Type B pancreatic cell (in vitro differentiated cells): Measurements from ENCODE around the gene ZCCHC8. TPM values are rescaled to one million over a fixed set of nuclear protein-coding genes. Genes with fewer than 3 reads are reported as not detected.

Experiments used
- DNase-seq: peaks from one replicate; pipeline ENCODE4 v3.0.0; 2021; ENCODE audit warnings: mixed read lengths; ENCODE audit not compliant: unreplicated experiment; ENCODE audit errors: extremely low spot score
- H3K27ac Mint-ChIP-seq: 2 replicates; pipeline ENCODE4 v1.8.0; 2021; ENCODE audit warnings: mild to moderate bottlenecking, mixed read lengths
- H3K27me3 Mint-ChIP-seq: 2 replicates; pipeline ENCODE4 v1.8.0; 2021; ENCODE audit warnings: mixed read lengths
- H3K36me3 Mint-ChIP-seq: 2 replicates; pipeline ENCODE4 v1.8.0; 2021; ENCODE audit warnings: mixed read lengths
- H3K4me1 Mint-ChIP-seq: one replicate; pipeline ENCODE4 v1.8.0; 2021; ENCODE audit warnings: mixed read lengths; ENCODE audit not compliant: unreplicated experiment
- H3K4me3 Mint-ChIP-seq: 2 replicates; pipeline ENCODE4 v1.8.0; 2021; ENCODE audit warnings: mild to moderate bottlenecking, mixed read lengths
- H3K9me3 Mint-ChIP-seq: 2 replicates; pipeline ENCODE4 v1.8.0; 2021; ENCODE audit warnings: mixed read lengths
- CTCF ChIP-seq: fragments of 200-600 bp; sonication (generic); conservative IDR thresholded peaks from 2 replicates; pipeline ENCODE4 v1.5.0; 2021; ENCODE audit warnings: antibody characterized with exemption, mild to moderate bottlenecking
- total RNA-seq: library from RNA; stranded (reverse); gene quantifications from 2 replicates; pipeline ENCODE4 v1.2.1, GENCODE V29; 2021; ENCODE audit warnings: low replicate concordance

The ZCCHC8 gene
- total RNA-seq, 1 donor from 2014 or later: 30.4 TPM

- Mint-ChIP-seq H3K27ac (no peak within 1 kb of the TSS), H3K4me1 (peaks cover 24% of the 10 kb centered on the region)
Observed at GRCh38 chr12:122526683-122527477, 26.1 kb upstream of the ZCCHC8 start, which contains the start of the genes KNTC1 and RSRC2. KNTC1 (plus strand) TSS chr12:122527249; CDS start chr12:122530064, 2,815 bp downstream. RSRC2 (minus strand) TSS chr12:122526936; CDS start chr12:122526853, 83 bp downstream.

GRCh38 chr12:122523846-122524718, 23.4 kb upstream of the ZCCHC8 start:
- TF ChIP-seq CTCF: no peak
- Mint-ChIP-seq H3K27ac (no peak overlapping the region), H3K36me3 (peaks cover 30% of the 10 kb centered on the region), H3K9me3 (no peaks in the 10 kb centered on the region), H3K27me3 (no peaks in the 10 kb centered on the region), H3K4me1 (peaks cover 24% of the 10 kb centered on the region), H3K4me3 (peak overlapping the region; percentile 95)
- DNase-seq: no peak

More at GRCh38 chr12:122526683-122527477, 26.1 kb upstream of the ZCCHC8 start, which contains the start of the genes KNTC1 and RSRC2:
- DNase-seq: peak; percentile 94
- Mint-ChIP-seq H3K36me3 (peaks cover 19% of the 10 kb centered on the region), H3K27me3 (no peaks in the 10 kb centered on the region), H3K9me3 (no peaks in the 10 kb centered on the region), H3K4me3 (no peak within 1 kb of the TSS)
- TF ChIP-seq CTCF: no peak

- Mint-ChIP-seq H3K4me3 (peak overlapping the region; percentile 95), H3K27ac (no peak overlapping the region), H3K27me3 (no peaks in the 10 kb centered on the region), H3K9me3 (no peaks in the 10 kb centered on the region), H3K4me1 (peaks cover 22% of the 10 kb centered on the region), H3K36me3 (peaks cover 35% of the 10 kb centered on the region)
- DNase-seq: no peak
- TF ChIP-seq CTCF: no peak
Observed at GRCh38 chr12:122523280-122523679, 22.5 kb upstream of the ZCCHC8 start.

- Mint-ChIP-seq H3K9me3 (no peaks in the 10 kb centered on the region), H3K27ac (no peak overlapping the region), H3K4me3 (no peak overlapping the region), H3K4me1 (peaks cover 20% of the 10 kb centered on the region), H3K27me3 (no peaks in the 10 kb centered on the region), H3K36me3 (peaks cover 50% of the 10 kb centered on the region)
- no peak for TF ChIP-seq CTCF
- no peak for DNase-seq
Observed at GRCh38 chr12:122520676-122521075, 19.9 kb upstream of the ZCCHC8 start.

- peaks cover 52% of the 10 kb centered on the region for H3K36me3 Mint-ChIP-seq
- H3K27ac Mint-ChIP-seq: peak overlapping the region; percentile 13
Observed at GRCh38 chr12:122519418-122519817, 18.7 kb upstream of the ZCCHC8 start.

More at GRCh38 chr12:122519418-122519817, 18.7 kb upstream of the ZCCHC8 start:
- TF ChIP-seq CTCF: peak; percentile 36
- DNase-seq: no peak
- peaks cover 20% of the 10 kb centered on the region for H3K4me1 Mint-ChIP-seq
- H3K9me3 Mint-ChIP-seq: no peaks in the 10 kb centered on the region
- no peaks in the 10 kb centered on the region for H3K27me3 Mint-ChIP-seq
- no peak overlapping the region for H3K4me3 Mint-ChIP-seq
